Retinal pigment epithelial cell (primary cell): ENCODE measurements around the gene HSD11B1.

Experiments used
- DNase-seq: peaks from one replicate; pipeline ENCODE4 v3.0.0-alpha.2; 2010; ENCODE audit warnings: low read depth
- H3K4me3 ChIP-seq: 2 replicates; pipeline ENCODE4 v1.5.1; 2011; ENCODE audit warnings: mild to moderate bottlenecking, low read length, control low read depth, moderate library complexity
- CTCF ChIP-seq: conservative IDR thresholded peaks from 2 replicates; pipeline ENCODE4 v1.5.1; 2011; ENCODE audit warnings: low read depth, low read length, control low read depth, inconsistent platforms

The HSD11B1 gene

DNA sequence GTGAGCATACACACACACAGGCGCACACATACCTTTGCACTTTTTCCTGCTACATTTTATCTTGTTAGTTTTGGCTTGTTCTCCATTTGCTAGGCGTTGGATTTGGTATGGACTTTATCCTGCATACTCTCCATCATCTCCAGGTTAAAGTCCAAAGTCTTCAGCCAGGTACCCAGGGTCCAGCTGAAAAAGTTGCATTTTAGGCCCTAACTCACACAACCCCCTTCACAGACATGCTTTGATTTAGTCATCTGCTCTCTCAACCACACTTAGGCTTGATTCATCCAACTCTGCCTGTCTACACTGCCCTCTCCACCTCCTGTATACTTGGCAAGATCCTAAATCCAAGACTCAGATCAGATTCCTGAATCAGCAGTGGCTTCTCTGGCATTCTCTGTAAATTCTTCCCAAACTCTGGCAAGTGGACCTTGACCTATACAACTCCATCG is 41.7 kb upstream of the HSD11B1 start:
- no peak for DNase-seq
- H3K4me3 ChIP-seq: no peak overlapping the region
- no peak for TF ChIP-seq CTCF

DNA sequence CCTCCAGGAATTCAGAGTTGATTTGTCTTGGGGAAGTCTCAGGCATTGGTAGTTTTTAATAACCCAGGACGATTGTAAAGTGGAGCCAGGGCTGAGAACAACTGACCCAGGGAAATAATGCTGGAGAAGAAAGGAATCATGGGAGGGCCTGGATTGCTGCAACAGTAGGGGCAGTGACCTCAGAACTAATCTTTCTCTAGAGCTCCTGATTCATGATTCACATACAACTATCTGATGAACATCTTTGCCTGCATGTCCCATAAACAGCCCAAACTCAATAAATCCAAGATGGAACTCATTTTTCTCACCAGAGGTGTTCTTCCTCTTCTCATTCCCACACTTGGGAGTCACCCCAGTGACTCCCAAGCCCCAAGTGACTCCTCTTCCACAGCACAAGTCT is 37.5 kb upstream of the HSD11B1 start:
- H3K4me3 ChIP-seq: no peak overlapping the region
- TF ChIP-seq CTCF: no peak
- DNase-seq: no peak

GRCh38 chr1:209667708-209668107 is 36.9 kb upstream of the HSD11B1 start:
- TF ChIP-seq CTCF: no peak
- no peak for DNase-seq

DNA sequence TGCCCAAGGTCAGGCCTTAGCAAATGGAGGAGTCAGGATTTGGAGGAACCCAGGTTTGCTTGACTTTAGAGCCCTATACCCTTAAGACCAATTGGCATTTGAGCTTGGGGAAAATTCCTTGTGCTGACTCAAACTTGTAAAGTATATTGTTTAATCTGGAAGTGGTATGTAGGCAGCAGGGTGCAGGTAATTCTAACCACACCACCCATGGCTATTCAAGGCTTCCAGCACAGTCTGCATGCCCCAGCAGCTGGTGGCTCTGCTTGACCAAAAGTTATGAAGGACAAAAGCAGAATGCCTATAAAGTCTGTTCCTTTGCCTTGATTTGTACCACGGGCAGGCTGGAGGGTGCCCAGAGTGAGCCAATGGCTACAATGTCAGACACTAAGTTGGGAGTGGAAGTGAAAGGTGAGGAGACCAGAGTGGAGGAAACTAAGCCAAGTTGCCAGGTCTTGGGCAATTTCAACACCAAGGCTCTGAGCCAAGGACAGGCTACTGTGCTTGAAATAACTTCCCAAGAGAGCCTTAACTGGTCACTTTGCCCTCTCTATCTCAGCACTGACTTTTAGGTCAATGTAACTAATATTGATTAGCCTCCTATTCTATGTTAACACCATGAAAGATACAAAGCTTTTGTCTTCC is 34.1 kb upstream of the HSD11B1 start:
- TF ChIP-seq CTCF: no peak
- H3K4me3 ChIP-seq: no peak overlapping the region
- DNase-seq: no peak

More at GRCh38 chr1:209667708-209668107, 36.9 kb upstream of the HSD11B1 start:
- H3K4me3 ChIP-seq: no peak overlapping the region

DNA sequence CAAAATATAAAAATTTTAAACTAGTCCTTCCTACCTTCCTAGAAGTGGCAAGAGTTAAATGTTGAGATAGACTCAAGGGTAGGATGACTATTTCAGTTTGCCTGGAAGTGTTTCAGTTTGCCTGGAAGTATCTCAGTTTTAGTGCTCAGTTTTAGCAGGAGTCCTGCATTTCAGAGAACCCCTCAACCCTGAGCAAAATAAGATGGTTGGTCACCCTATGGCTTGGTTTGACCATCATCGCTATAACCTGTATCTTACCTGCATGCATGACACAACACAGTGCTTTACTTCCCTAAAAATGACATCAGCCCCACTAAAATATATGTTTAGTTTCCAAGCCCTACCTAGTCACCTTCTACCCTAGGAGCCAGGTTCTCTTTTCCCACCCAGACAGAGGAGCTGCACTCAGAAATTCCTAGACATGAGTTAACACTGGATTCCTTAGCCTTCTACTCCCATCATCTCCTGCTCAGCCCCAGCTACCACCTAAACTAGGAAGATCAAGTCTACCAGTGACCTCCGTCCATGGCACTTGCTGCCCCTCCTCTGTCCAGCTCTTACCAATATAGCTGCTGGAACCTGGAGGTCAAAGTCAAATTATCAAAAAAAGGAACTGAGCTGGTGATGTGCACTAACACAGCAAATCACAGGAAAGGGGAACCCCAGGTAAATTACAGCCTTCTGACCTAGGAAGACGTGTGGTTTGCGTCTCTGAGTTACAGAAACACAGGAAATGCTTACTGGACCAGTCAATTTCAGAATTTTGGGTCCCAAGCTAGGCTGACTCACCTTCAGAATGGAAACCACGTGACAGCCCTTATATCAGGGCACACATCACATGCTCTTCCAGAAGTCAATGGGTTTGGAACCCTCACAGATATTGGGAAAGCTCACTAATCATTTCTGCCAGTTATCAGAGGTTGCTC is 31.7 kb upstream of the HSD11B1 start:
- no peak for DNase-seq
- TF ChIP-seq CTCF: no peak
- no peak overlapping the region for H3K4me3 ChIP-seq

GRCh38 chr1:209673631-209674417 is 30.8 kb upstream of the HSD11B1 start:
- DNase-seq: no peak
- TF ChIP-seq CTCF: no peak
- no peak overlapping the region for H3K4me3 ChIP-seq
